Activated CD8-positive, alpha-beta T cell treated with anti-CD3 and anti-CD28 coated beads for 36 hours (primary cell): Measurements from ENCODE around the gene CDH3. TPM values are rescaled to one million over a fixed set of nuclear protein-coding genes. Genes with fewer than 3 reads are reported as not detected.
"Not testable (repeated sequence)": the region's sequence is repeated elsewhere in the genome, so short reads cannot be mapped to it uniquely, and the experiment has no call there.

Source experiments
- ATAC-seq: fragments of 200-7000 bp; cut with Tn5 transposase; one replicate; pipeline ENCODE4 v1.10.0; 2021; ENCODE audit warnings: mild to moderate bottlenecking, moderate library complexity
- CTCF ChIA-PET: fragments of 350-600 bp; sonication (Branson Sonifier 250); formaldehyde crosslinking; loops from one replicate; lab custom pipeline; 2021; ENCODE audit warnings: antibody characterized with exemption; lab: Charles Lee
- POLR2A ChIA-PET: fragments of 350-600 bp; sonication (Branson Sonifier 250); formaldehyde crosslinking; loops from one replicate; lab custom pipeline; 2021; ENCODE audit warnings: antibody characterized with exemption; lab: Charles Lee
- DNase-seq: peaks from one replicate; pipeline ENCODE4 v3.0.0-alpha.2; 2020
- H3K27ac Mint-ChIP-seq: one replicate; pipeline ENCODE4 v1.8.0; 2021; ENCODE audit warnings: mild to moderate bottlenecking, mixed read lengths
- H3K27me3 Mint-ChIP-seq: one replicate; pipeline ENCODE4 v1.8.0; 2021; ENCODE audit warnings: mixed read lengths
- H3K36me3 Mint-ChIP-seq: one replicate; pipeline ENCODE4 v1.8.0; 2021; ENCODE audit warnings: low read depth, mixed read lengths
- H3K4me1 Mint-ChIP-seq: one replicate; pipeline ENCODE4 v1.8.0; 2021; ENCODE audit warnings: low read depth, mixed read lengths
- H3K4me3 Mint-ChIP-seq: one replicate; pipeline ENCODE4 v1.8.0; 2021; ENCODE audit warnings: mild to moderate bottlenecking, moderate library complexity, mixed read lengths
- H3K9me3 Mint-ChIP-seq: one replicate; pipeline ENCODE4 v1.8.0; 2021; ENCODE audit warnings: mixed read lengths
- CTCF ChIP-seq: fragments of 200-600 bp; IDR thresholded peaks from one replicate; pipeline ENCODE4 v1.8.0; 2022; ENCODE audit warnings: antibody characterized with exemption, mild to moderate bottlenecking
- intact Hi-C: fragments of 100-400 bp; cut with micrococcal nuclease; formaldehyde crosslinking; loops from one replicate; pipeline ENCODE4 v1.10.0; 2022
- total RNA-seq, 2 experiments: library from RNA; stranded (reverse); gene quantifications; one replicate each; pipeline ENCODE4 v1.2.3, GENCODE V29; 2021

The CDH3 gene
- total RNA-seq, 2 experiments from 2014 or later, result 0.65 to 2.1 TPM

- ChIA-PET CTCF (interaction anchor here (2.5 kb wide), 1 partner anchor 125 kb away, joined by 8 read pairs; no protein-coding TSS in a partner anchor), POLR2A (interaction anchor here (1.0 kb wide), 1 partner anchor 78 kb away, joined by 3 read pairs; no protein-coding TSS in a partner anchor)
These were observed 70.4 kb downstream of the CDH3 start for GRCh38 chr16:68715471-68715870.

GRCh38 chr16:68716516-68716915 is 71.4 kb downstream of the CDH3 start:
- H3K9me3 Mint-ChIP-seq, ATAC-seq, H3K36me3 Mint-ChIP-seq, CTCF ChIA-PET, H3K4me3 Mint-ChIP-seq, H3K27me3 Mint-ChIP-seq, H3K27ac Mint-ChIP-seq, DNase-seq, POLR2A ChIA-PET, intact Hi-C loops: not testable (repeated sequence)
- peaks cover 16% of the 10 kb centered on the region for H3K4me1 Mint-ChIP-seq

More at GRCh38 chr16:68715471-68715870, 70.4 kb downstream of the CDH3 start:
- no peak for TF ChIP-seq CTCF
- peaks cover 1% of the 10 kb centered on the region for H3K9me3 Mint-ChIP-seq
- H3K27me3 Mint-ChIP-seq, result peaks cover 11% of the 10 kb centered on the region
- DNase-seq (no peak), ATAC-seq (no peak)
- H3K27ac Mint-ChIP-seq, result no peak overlapping the region
- intact Hi-C loops, result no loop called here
- peaks cover 17% of the 10 kb centered on the region for H3K4me1 Mint-ChIP-seq
- H3K4me3 Mint-ChIP-seq, result no peak overlapping the region
- H3K36me3 Mint-ChIP-seq, result no peaks in the 10 kb centered on the region

DNA sequence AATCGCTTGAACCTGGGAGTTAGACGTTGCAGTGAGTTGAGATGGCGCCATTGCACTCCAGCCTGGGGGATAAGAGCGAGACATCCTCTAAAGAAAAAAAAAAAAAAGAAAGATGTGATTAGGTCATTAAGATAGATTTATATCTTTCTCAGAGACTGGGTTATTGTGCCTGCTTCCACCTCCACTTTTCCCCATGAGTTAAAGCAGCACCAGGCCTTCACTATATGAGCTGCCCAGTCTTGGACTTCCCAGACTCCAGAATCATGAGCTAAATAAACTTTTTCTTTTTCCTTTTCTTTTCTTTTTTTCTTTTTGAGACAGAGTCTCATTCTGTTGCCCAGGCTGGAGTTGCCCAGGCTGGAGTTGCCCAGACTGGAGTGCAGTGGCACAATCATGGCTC is 72.6 kb downstream of the CDH3 start:
- ChIA-PET POLR2A (no interaction called here), CTCF (interaction anchor here (0.9 kb wide), 1 partner anchor 127 kb away, joined by 3 read pairs; no protein-coding TSS in a partner anchor)
- DNase-seq, result no peak
- peaks cover 2% of the 10 kb centered on the region for H3K27me3 Mint-ChIP-seq
- TF ChIP-seq CTCF, result no peak
- H3K9me3 Mint-ChIP-seq, result peaks cover 1% of the 10 kb centered on the region
- H3K4me3 Mint-ChIP-seq, result no peak overlapping the region
- H3K4me1 Mint-ChIP-seq, result peaks cover 14% of the 10 kb centered on the region
- intact Hi-C loops, result no loop called here
- H3K27ac Mint-ChIP-seq, result no peak overlapping the region
- H3K36me3 Mint-ChIP-seq, result no peaks in the 10 kb centered on the region
- no peak for ATAC-seq

- ChIA-PET POLR2A (interaction anchor here (1.1 kb wide), 1 partner anchor 53 kb away, joined by 3 read pairs; no protein-coding TSS in a partner anchor), CTCF (interaction anchor here (0.9 to 1.4 kb wide), 2 partner anchors 128 kb away, joined by 3 to 4 read pairs; no protein-coding TSS in a partner anchor)
- H3K36me3 Mint-ChIP-seq, result no peaks in the 10 kb centered on the region
- H3K9me3 Mint-ChIP-seq, result peaks cover 1% of the 10 kb centered on the region
- DNase-seq, result no peak
- H3K4me3 Mint-ChIP-seq, result no peak overlapping the region
- ATAC-seq, result no peak
- intact Hi-C loops, result no loop called here
- H3K4me1 Mint-ChIP-seq, result peaks cover 14% of the 10 kb centered on the region
- H3K27me3 Mint-ChIP-seq, result no peaks in the 10 kb centered on the region
- no peak overlapping the region for H3K27ac Mint-ChIP-seq
- TF ChIP-seq CTCF, result no peak
These were observed 73.5 kb downstream of the CDH3 start for GRCh38 chr16:68718590-68718989.

- ATAC-seq, result peak; percentile 91
- peak; percentile 63 for DNase-seq
- CTCF ChIA-PET, result interaction anchor here (1.0 to 1.8 kb wide), 3 partner anchors 36 to 130 kb away, joined by 4 to 7 read pairs (median 6); no protein-coding TSS in a partner anchor
- POLR2A ChIA-PET, result interaction anchor here (0.6 kb wide), 1 partner anchor 23 kb away, joined by 3 read pairs; no protein-coding TSS in a partner anchor
- no peak for TF ChIP-seq CTCF
- Mint-ChIP-seq H3K27me3 (no peaks in the 10 kb centered on the region), H3K9me3 (peaks cover 1% of the 10 kb centered on the region), H3K36me3 (no peaks in the 10 kb centered on the region), H3K4me3 (no peak overlapping the region), H3K27ac (peak overlapping the region; percentile 78), H3K4me1 (peaks cover 14% of the 10 kb centered on the region)
- intact Hi-C loops, result no loop called here
These were observed 74.9 kb downstream of the CDH3 start for GRCh38 chr16:68719993-68720489.
